GM18511 (cell line): ENCODE measurements around the gene CTIF.

Source experiments
- ATAC-seq: cut with Tn5 transposase; IDR thresholded peaks from one replicate; pipeline ENCODE4 v1.9.1; 2021; ENCODE audit warnings: mild to moderate bottlenecking, moderate library complexity; ENCODE audit not compliant: unreplicated experiment

The CTIF gene

DNA sequence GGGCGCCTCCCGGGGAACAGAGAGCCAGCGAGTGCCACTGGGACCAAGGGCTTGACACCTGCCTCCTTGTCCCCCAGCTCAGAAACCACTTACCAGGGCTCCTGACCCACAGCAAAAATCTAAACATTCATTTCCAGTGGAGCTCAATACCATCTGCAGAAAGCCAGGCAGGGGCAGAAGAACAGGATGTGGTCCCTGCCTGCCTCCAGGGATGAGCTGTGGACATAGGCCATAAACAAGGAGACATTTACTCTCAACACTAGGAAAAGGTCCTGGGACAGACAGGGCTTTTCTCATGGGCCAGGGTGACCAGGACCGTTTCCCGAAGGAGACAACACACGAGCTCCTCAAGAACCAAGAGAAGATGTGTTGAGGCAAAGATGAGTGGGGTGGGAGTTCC, 203.0 kb downstream of the CTIF start:
- no peak for ATAC-seq

DNA sequence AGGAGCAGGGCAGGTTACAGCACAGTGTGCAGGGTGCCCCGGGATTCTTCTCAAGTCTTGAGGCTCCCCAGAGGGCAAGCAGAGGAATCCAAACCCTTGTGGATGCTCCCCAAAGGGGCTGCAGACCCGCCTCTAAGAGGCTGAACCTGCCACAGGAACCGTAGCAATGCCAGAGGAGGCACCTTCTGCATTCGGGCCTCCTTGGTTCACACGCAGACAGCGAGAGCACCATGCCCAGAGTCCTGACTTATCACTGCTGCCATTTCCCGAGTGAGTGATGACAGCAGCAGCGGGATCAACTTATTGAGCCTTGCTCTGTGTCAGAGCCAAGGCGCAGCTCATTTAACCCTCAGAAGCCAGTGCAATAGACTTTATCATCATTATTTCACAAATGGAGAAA, 203.5 kb downstream of the CTIF start:
- ATAC-seq: no peak

DNA sequence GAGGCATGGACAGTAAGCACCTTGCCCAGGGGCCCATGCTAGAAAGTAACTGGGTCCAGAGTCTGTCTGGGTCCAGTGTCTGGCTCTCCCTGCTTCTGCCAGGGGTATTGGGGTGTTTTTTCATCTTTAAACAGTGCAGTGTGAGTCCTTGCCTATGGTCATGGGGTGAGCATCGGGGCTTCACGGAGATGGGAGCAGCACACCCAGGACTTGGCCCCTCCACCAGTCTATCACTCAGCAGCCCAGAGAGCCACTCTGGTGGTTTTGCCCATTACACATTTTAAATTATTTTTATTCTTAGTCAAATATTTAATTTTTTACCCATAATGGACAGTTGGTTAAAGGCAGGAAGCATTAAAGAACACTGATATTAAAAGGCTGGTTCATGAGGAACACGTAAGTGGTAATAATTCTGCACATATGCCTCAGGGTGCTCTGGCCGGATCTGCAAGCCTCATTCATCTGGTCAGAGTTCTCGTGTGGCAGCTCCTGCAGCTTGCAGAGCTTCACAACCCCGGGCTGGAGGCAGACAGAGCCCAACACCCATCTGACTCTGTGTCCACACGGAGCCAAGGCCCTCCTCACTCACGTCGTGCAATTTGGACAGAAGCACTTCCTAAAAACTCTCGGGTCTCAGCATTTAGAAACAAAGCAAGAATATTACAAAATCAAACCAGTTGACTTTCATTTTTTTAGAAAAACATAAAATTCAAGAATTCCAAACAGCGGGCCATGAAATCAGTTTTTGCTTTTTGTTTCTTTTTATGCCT, 204.1 kb downstream of the CTIF start:
- ATAC-seq: no peak

DNA sequence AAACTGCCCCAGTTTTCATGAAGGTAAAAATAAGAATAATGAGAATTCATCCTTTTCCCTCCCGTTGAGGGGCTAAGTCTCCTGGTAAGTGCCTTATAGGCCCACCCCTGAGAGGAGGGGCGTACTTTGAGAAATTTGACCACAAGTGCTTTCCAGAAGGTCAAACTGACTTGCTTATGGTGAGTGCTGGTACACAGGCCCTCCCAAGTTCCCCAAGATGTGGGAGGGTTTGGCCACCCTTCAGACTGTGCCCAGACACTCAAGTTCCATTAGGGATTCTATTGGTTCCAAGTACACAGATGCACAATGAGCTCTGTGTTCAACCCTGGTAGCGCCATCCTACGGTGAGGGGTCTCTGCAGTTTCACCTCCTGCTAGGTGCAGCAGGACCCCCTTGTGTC, 205.1 kb downstream of the CTIF start:
- no peak for ATAC-seq

DNA sequence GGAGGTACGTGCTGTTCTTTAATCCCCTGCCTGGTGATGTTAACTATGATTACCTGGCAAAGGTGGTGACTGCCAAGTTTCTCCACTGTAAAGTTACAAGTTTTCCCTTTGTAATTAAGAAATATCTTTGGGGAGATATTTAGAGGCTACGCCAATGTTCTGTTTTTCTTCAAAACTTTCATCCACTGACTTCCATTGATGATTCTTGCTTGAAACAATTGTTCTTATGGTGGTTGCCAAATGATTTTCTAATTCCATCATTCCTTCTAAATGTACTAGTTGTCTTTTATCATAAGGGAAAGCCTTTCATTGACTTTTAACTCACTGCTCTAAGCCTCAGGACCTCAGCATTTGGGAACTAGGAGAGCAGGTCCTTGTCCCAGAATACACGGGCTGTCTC, 206.5 kb downstream of the CTIF start:
- no peak for ATAC-seq

DNA sequence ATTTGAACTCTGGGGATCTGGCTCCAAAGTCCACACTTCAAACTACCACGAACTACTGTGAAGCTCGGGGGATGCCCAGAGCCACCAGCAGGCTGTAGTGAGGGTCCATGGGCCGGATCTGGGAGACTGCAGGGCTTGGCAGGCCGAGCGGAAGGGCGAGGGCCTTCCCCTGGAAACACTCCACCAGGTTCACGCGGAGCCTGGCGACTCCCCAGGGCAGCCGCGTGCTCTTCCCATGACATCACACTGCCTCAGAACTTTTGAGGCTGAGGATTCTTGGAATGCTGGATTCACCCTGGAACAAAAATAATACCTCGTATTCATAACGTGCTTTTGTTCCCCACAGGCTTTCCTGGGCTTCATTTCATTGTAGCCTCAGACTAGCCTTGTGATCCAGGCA, 210.9 kb downstream of the CTIF start:
- ATAC-seq: no peak

DNA sequence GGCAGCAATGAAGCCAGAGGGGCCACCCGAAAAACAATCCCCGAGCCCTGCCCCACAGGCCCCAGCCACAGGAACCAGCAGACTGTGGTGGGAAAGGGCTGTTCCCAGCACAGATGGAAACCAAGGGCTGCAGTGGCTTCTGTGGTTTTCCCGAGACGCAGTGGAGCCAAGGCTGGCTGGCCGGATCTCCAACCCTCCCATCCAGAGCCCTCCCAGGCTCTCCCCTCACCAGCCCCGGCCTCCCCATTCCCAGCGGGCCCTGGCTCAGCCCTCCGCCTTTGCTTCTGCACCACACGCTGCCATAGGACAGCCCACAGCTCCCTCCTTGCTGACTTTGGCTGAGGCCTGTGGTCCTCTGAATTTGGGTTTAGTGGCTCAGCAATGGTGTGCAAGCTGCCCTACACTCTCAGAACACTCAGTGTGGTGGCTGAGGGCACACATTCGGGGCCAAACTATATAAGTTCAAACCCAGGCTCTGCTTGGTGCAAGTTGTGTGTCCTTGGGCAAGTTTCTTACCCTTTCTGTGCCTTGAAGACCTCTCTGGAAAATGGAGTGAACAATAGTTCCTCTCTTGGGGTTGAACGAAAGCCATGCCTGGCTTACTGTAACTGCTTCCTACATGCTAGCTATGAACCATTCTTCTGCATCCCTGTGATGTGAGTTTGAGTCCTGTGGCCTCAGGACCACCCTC, 211.8 kb downstream of the CTIF start:
- ATAC-seq: no peak

DNA sequence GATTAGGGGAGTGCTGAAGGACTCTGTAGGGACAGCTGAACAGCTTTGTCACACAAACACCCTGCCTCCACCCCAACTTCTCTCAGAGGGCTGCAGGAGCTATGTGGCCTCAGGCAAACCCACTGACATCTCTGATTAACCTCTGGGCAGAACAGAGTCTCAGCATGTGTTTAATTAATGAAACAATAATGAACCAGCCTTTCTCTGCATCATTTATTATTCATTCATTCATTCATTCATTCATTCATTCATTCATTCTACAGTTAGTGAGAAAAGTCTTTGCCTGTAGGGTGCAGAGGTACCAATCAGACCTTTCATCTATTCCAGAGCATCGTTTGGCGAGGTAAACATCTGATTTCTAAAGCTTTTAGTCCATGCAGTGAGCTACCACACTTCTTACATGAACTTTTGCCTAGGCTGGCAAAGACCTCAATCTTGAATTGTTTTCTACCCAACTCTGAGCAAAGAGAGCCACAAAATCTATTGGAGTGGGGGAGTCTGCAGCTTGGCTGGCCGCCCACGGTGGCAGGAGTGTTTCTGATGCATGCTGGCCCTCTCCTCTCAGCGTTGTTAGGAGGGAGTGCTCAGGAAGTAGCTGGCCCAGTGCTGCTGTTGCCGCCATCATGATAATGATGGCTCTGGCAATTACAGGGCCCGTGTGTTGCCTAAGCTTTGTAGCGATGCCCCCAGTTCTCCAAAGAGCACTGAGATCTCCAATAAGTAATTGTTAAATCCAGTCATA, 213.1 kb downstream of the CTIF start:
- no peak for ATAC-seq

DNA sequence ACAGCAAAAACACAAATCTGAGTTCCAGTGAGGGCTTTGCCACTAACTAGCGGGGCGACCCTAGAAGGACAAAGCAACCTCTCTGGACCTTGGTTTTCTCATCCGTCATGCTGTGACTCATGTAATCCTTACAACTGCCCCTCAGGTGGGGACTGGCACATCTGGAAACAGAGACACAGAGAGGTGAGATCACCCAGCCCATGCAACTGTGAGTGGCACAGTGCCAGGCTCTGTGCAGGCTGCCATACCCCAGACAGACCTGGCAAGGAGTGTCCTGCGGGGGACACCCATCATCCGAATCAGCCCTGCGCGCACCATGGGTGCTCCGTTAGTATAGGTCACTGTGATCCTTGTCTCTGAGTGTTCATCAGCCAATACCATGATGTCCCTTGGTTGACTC, 213.6 kb downstream of the CTIF start:
- ATAC-seq: no peak

DNA sequence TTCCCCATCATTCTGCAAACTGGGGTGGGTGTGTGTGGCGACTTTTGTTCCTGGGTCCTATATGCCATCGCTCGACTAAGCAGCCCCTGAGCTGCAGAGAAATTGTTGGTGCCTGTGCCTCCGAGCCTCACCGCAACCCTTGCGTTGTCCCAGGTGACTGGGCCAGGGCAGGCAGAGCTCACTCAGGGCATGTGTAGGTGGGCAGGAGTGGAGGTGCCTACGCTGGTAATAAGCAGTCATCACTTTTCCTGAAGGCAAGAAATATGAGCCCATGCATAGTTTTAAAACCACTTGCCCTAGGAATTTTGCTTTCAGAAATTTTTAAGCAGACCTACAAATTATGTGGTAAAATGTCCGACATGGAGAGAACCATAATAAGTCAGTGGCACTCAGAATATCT, 214.1 kb downstream of the CTIF start:
- no peak for ATAC-seq

DNA sequence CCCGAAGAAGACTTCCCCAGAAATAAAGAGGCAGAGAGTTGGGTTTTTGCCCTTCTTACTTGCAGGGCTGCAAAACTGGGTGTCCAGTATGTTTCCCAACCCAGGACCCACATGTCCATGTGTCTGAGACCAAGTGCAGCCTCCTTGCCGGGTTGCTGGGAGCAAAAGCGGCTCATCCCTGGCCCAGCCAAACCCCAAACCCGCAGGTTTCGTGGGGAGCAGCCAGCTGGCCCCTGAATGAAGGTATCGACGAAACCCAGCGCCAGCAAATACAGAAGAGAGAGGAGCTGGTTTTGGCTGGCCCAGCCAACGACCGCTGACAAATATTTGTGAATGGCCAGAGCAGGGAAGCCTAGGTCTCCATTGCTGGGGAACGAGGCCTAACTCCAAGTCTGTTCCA, 214.9 kb downstream of the CTIF start:
- no peak for ATAC-seq

DNA sequence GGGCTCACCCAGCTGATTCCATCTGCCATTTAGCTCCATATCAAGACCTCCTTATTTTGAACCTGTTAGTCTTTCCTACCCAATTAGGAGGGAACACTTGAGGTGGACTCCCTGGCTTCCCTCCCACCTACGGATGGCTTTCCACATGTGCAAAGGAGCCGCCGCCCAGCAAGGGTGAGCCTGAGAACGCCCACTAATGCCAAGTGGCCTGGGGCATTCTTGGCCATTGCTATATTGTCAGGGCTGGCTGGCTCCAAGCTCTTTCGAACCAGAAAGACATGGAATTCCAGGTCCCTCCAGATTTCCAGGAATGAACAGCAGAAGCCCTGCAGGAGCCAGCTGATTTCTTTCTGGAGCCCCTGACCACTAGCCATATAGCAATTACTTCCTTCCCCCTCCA, 215.7 kb downstream of the CTIF start:
- ATAC-seq: no peak

DNA sequence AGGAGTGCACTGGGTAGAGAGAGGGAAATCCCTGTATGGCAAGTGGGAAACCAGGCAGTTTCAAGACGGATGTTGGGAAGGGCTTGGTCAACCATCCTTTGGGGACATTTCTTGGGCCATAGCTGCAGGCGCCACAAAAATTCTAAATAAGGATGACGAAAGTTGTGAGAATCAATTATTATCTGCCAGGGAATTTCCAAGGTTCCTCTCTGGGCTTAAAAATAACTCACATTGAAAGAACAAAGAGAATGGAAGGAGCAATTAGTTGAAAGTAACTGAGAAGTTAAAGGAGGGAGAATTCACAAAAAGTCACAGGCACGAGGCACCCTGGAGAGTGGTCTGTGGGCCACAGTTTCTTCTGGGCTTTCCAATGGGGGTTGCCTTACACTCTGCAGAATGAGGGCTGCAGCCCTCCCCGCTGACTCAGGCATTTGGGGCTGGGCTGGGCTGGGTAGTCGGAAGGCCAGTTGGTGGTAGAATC, 216.2 kb downstream of the CTIF start:
- ATAC-seq: no peak

DNA sequence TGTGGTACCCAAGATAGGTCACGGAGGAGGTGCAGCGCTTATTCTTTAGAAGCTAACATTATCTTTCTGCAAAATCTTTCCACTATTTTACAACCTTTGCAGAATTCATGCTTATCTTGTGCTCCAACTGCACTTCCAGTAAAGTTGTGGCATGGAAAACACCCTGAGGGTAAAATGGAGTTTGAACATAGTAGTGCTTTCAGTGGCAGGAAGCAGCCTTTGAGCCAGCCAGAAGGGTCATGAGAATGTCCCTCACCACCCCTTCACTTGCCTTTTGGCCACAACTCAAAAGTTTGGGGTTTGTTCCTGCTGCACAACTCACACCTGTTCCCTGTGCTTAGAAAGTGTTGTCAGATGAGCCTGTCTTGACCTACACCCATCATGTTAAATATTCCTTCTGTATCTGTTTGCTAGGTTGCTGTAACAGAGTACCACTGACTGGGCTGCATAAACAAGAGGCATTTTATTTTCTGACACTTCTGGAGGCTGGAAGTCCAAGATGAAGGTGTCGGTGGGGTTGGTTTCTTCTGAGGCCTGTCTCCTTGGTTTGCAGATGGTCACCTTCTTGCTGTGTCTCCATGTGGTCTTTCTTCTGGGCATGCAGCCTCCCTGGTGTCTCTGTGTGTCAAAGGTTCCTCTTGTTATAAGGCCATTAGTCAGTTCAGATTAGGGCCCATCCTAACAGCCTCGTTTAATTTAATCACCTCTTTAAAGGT, 217.8 kb downstream of the CTIF start:
- no peak for ATAC-seq

DNA sequence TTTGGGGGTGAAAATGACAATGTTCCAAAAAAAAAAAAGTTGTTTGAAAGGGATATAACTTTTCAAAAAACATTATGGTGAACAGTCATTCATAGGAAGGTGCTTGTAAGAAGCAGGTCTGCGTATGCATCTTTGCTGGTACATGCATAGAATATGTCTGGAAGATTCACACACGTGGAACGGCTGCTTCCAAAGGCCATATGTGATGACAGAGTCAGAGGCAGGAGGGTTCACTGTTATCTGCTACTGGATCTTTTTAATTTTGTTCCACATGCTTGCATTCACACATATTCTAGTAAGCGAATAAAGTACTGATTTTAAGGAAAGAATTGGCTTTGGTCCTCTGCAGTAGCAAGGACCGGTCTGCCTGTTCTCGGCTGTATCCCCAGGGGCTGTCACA, 218.5 kb downstream of the CTIF start:
- ATAC-seq: no peak

DNA sequence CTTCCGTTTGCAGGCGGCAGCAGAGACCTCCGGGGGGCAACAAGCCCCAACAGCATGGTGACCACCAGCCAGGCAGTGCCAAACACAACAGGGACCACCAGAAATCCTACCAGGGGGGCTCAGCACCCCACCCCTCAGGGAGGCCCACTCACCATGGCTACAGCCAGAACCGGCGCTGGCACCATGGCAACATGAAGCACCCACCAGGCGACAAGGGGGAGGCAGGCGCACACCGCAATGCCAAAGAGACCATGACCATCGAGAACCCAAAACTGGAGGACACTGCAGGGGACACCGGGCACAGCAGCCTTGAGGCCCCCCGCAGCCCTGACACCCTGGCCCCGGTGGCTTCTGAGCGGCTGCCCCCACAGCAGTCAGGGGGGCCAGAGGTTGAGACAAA, 219.1 kb downstream of the CTIF start:
- no peak for ATAC-seq

DNA sequence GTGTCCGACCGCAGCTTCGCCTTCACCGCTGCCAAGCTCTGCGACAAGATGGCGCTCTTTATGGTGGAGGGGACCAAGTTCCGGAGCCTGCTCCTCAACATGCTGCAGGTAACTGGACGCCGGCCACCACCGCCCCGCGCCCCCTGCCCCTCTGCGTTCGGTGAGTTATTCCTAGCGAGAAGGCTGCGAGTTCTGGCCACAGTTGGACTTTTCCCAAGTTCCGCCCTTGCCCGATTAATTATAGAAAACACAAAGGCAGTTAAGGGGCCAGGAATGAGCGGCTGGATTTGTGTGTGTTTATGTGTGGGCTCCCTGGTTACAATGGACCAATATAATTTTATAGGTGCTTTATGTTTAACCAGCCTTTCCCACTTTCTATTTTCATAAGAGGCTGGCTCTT, 222.8 kb downstream of the CTIF start:
- no peak for ATAC-seq

DNA sequence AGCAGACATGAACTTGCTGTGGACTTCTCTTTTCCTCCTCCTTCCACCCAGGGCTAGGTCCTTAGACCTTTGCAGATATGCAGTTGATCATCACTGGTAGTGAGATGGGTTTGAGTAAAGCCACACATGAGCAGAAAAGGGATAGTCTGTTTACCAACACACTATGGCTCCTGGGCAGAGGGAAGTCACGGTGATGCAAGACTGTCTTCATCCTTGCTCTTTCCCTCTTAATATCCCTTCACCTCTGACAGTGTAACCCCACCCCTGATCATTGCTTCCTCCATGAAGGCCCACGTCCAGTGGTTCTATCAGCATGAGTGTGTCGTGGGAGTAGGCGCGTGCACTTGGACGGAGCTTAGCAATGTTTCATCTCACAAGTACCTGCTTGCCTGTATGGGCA, 223.2 kb downstream of the CTIF start:
- ATAC-seq: no peak

DNA sequence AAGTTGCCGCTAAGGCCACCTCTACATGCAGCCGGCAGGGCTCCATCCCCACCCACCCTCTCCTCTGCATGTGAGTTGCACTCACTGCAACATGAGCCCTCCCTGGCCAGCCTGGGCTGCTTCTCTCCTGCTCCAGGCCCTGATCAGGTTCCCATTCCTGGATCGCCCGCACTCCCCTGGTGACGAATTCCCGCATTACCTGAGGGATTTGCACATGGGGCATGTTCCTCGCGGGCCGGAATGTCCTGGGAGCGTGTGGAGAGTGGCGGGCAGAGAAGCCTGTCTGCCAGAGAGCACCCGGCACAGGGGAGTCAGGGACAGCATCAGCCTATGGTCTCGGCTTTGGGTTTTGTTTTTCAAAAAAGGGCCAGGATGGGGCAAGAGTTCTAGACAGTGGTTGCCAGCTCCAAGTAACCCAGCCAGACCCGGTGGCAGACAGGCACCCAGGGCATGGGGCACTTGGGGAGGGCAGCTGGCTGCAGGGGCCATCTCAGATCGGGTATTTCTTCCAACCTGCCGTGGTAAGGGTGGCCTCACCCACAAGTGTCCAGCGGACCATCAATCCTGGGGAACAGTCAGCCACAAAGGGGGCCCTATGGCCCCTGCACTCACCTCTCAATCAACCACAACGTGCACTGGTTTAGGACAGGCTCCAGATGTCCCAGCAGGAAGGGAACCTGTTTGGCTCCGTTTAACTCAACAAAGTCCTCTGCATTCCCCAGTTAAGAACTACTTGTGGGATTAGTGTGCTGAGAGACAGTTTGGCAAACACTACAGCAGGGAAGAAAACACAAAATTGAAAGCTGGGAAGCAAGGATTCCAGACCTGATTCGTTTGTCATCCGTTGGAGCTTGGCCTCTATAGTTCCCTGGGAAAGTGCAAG, 224.2 kb downstream of the CTIF start:
- ATAC-seq: no peak

DNA sequence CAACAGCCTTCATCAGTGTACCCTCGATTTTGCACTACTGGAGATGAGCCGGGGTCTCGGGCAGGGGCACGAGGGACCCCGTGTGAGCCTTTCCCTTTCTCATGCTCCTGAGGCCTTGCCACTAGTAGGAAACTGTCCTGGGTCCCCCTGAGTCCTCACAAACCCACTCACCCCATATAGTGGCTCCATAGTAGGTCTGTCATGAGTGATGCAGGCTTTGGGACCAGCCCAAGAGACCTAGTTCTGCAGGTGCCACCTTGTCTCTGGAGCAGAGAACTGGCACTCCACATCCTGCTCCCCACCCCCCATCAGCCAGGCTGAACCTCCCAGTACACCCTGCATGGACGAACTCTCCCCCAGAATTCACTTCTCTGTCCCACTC, 224.9 kb downstream of the CTIF start:
- no peak for ATAC-seq
